ENCODE measurements around the gene NAPA.

Gene NAPA

GRCh38 chr19:47521473-47522180 lies 6.8 kb upstream of the NAPA start:
- no peak for DNase-seq

GRCh38 chr19:47520839-47521238 lies 6.0 kb upstream of the NAPA start:
- no peak for DNase-seq

GRCh38 chr19:47520343-47520806 lies 5.5 kb upstream of the NAPA start:
- no peak for DNase-seq

DNA sequence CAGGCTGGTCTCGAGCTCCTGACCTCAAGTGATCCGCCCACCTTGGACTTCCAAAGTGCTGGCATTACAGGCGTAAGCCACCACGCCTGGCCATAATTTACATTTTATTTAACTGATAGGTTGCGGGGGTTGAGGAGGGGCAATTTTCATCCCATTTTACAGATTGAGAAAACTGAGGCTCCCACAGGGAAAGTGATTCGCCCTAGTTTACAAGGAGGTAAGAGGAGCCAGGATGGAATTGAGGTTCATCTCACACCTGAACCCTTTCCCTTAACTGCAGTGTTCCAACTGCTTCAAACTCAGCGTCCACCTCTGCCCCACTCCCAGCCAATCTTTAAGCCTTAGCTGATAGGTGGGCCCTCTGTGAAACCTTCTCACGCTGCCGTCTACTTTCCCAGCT lies 4.0 kb upstream of the NAPA start:
- DNase-seq = no peak

- DNase-seq = no peak
Measured at GRCh38 chr19:47518139-47518538, 3.3 kb upstream of the NAPA start.

- DNase-seq = no peak
Measured at GRCh38 chr19:47514151-47514868, 553 bp downstream of the NAPA start.

DNA sequence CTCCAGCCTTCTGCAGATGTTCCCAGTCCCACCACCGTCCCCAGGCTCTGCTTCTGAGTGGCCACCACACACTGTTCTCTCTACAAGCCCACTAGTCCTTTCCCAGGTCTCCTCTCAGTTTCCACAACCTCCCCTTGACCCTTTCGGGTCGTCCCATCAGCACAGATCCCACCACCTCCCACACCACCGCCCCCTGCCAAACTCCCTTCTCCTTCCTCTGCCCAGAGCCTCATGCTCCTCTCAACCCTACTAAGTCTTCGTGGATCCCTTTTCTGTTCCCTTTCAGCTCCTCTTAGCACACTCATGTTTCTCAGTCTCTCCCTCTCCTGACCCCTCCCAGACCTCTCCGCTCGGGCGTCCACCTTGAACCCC lies 1.9 kb downstream of the NAPA start:
- no peak for DNase-seq

DNA sequence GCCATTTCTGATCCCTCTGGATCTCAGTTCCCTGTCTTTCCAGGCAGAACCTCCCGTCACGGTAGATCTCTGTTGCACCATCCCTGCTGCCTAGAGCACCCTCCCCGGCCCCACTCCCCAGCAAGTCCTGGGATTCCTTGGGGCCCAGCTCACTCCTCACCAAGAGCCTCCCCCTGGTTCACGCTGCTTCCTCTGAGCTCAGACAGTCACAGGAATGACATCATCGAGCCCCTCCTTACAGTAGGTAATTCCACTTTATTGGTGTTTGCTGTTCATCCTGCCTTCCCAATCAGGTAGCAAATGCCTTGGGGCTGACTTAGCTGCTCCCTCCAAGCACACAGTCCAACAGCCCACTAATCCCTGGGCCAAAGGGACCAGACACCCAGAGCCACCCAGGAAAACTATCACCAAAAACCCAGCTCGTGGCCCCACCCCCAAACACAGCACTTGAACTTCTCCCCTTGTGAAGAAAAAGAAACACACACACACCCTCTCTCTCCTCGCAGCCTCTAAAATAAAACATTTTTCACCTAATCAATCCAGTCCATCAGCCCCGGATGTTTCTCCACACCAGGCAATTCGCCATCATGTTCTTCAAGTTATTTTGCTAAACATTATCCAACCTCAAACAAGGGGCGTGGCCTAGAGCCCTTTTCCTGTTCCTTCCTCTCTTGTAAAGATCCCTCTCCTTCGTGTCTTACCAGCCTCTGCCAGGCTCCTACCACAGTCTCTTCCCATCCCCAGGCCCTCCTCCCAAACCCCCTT lies 2.5 kb downstream of the NAPA start:
- DNase-seq = peak; percentile 28

DNA sequence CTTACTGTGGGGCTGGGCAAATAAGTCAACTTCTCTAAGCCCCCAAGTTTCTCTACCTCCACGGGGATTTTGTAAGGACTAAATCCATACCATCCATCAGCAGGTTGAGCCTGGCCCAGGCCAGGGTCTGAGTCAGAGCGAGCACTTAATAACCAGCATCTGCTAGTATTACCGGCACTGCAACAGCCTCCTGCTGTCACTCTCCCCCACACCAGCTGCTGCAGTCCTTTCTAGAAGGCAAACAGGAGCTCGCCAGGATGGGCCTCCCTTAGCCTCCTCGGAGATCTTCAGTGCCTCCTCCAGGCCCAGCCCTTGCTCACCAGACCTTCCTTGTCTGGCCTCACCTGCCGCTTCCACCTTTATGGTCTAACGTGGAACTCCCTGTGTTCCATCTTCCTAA lies 3.2 kb downstream of the NAPA start:
- no peak for DNase-seq

DNA sequence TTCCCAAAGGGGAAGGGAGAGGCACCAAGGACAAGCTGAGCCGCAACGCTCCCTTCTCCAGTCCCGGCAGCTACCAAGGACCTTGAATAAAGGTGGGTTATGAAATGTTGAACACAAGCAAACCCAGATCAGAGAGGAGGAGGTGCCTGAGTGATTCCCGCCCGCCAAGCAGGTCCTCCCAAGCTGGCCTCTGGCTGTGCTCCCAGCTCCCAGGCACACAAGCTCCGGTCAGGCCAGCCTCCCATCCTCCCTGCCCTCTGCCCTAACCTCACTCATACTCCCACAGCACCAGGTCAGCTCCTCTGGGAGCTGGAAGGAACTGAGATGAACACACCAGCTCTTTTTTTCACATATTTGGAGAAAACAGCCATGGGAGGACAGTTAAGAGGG lies 3.7 kb downstream of the NAPA start:
- DNase-seq = no peak

GRCh38 chr19:47510516-47511127 lies 4.2 kb downstream of the NAPA start:
- DNase-seq = no peak

GRCh38 chr19:47509973-47510372 lies 4.9 kb downstream of the NAPA start:
- DNase-seq = no peak

DNA sequence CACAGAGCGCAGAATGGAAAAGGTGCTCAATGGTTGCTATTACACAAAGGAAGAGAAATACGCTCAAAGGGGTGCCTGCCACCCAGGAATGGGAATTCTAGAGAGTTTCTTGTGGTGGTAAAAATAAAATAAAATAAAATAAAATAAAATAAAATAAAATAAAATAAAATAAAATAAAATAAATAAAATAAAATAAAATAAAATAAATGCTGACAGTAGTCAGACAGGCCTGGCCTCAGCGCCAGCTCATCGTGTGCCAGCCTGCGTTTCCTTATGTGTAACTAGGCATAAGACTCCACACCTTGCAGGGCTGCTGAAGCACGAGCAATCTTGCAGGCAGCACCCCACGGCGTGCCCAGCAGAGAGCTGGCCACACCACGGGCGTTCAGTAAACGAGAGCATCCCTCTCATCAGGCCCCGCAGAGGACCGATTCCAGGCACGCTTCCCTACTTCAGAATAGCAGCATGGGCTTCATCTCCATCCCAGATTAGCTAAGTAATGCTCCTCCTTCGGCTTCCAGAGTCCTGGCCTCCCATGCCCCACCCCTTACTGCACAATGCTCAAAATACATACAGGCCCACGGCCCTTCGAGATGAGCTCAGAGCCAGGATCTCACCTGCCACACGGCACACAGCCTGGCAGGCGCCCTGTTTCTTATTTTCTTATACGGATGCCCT lies 5.6 kb downstream of the NAPA start:
- DNase-seq = no peak

DNA sequence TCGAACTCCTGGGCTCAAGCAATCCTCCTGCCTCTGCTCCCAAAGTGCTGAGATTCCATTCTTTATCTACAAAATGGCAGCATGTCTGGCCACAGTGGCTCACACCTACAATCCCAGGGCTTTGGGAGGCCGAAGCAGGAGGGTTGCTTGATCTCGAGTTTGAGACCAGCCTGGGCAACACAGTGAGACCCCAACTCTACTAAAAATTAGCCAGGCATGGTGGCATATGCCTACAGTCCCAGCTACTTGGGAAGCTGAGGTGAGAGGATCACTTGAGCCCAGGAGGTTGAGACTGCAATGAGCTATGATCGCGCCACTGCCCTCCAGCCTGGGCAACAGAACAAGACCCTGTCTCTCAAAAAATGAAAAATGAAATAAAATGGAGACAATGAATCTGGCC lies 6.1 kb downstream of the NAPA start:
- DNase-seq = no peak

- DNase-seq = no peak
Measured at GRCh38 chr19:47507924-47508553, 6.8 kb downstream of the NAPA start.

DNA sequence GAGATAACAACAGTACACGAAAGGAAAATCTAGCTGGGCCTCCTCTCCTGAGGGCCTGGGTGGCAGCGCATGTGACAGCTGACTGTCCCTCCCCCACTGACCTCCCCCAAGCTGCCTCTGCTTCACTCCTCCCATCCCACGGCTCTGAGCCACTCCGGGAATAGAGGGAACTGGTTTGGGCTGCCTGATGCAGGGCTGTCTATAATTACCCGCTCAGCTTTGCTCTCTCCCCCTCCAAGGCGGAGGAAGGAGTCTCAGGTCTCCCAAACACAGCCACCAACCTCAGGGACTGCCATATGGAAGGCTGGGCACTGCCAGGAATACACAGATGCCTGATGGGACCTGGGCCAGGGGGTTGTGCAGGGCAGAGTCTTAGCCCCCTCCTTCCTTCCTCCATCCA lies 7.9 kb downstream of the NAPA start:
- DNase-seq = no peak

DNA sequence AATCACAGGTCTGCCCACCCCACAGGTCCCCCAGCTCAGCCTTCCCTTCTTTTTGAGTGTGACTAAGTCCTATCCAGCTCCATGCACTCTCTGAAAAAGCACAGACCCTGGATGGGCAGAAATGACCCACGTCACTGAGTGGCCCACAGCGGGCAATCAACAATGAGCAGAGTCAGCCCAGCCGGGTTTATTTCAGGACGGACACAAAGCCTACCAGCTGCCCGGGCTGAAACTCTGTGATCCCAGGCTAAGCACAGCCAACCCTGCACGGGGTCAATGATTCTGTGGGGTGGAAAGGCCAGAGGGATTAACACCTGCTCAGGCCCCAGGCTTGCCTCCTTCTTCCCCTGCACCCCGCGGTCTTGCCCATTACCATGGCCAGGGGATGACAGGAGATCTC lies 8.4 kb downstream of the NAPA start:
- no peak for DNase-seq

DNA sequence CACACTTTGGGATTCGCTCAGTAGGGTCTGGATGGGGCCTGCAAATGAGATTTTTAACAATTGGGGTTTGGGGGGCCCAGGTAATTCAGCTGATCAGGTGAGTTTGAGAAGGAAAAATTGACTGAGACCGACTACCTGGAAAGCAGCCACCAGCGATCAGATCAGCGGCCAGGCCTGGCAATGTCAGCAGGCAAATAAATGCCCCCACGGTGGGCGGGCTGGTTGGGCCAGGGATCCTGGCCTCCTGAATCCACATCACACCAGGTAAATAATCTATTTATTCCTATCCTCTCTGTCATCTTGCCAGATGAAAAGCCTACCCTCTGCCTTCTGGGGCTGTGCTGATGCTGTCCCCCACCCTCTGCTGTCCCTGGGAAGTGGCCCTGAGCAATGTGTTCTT lies 9.4 kb downstream of the NAPA start:
- DNase-seq = no peak

DNA sequence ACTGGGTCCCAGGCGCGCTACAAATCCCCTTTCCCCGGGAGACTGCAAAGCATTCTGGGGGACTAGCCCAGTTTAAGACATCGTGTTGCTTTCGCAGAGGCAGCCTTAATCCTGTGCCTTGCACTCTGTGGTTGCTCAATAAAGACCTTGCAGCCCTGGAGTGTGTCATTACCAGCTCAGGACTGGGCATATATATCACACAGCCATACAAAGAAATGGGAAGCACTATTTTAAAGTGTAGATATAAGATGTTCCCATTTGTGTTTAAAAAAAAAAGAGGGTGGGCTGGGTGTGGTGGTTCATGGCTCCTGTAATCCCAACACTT lies 11.1 kb downstream of the NAPA start:
- no peak for DNase-seq

GRCh38 chr19:47503130-47503825 lies 11.6 kb downstream of the NAPA start:
- DNase-seq = no peak

GRCh38 chr19:47499863-47500830 lies 14.7 kb downstream of the NAPA start:
- DNase-seq = no peak
